Measurements from ENCODE around the gene ALKBH4.
"Not testable (repeated sequence)": the region's sequence is repeated elsewhere in the genome, so short reads cannot be mapped to it uniquely, and the experiment has no call there.

ALKBH4 gene

DNA sequence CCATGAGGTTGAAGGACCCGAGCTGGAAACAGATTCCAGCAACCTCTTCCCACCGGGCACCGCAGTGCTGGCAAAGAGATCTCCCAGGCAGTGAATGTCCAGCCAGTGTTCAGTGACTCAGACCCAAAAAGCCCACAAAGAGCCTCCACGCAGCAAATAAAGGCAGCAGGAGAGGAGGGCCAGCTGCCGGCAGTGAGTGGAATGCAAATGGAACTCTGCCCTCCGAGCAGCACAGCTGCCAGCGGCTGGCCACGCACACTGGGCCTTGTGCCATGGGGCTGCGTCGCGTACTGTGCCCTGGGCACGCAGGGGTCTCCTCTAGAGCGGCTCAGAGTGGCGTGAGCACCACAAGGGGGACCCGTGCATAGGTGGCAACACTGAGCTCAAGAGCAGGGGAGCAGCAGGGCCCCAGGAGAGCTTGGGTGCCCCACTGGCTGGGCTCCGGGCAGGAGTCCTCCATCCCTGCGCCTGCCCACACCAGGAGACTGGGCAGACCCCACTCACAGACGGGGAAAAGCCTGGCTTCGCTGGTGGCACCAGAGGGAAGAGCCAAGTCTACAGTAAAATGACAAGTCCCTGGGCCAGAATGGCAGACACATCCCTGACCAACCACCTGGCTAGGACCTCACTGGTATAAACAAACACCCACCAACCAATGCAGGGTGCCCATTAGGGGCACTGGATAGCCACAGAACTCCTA, 10.2 kb upstream of the ALKBH4 start:
- DNase-seq = not testable (repeated sequence)

- not testable (repeated sequence) for DNase-seq
These were observed 9.5 kb upstream of the ALKBH4 start for GRCh38 chr7:102474116-102474515.

- DNase-seq = no peak
These were observed 8.8 kb upstream of the ALKBH4 start for GRCh38 chr7:102473271-102473991.

DNA sequence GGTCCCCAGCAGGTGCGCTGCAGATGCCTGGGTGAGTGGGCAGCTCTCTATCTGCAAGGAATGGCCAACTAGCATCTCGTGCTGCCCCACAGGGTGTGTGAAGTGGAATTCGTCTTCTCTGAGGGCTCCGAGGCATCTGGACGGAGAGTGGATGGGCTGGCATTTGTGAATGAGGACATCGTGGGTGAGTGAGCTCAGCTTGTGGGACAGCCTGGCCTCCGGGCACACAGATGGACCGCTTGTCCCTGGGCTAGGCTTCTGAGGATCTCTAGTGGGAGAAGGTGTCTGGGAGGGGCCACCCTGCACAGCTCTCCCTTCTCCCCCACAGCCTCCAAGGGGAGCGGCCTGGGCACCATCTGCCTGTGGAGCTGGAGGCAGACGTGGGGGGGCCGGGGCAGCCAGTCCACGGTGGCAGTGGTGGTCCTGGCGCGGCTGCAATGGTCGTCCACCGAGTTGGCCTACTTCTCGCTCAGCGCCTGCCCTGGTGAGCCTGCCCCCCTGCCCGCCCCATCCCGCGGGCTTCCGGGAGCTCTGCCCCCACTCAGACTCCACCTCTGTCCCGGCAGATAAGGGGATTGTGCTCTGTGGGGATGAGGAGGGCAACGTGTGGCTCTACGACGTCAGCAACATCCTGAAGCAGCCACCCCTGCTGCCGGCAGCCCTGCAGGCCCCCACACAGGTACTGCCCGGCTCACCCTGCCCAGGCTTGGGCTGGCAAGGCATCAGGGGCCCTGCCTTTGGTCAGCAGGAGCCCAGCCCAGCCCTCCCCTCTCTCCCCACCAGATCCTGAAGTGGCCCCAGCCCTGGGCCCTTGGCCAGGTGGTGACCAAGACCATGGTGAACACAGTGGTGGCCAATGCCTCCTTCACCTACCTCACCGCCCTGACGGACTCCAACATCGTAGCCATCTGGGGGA, 7.7 kb upstream of the ALKBH4 start:
- DNase-seq = no peak

- no peak for DNase-seq
These were observed 7.1 kb upstream of the ALKBH4 start for GRCh38 chr7:102471791-102472125.

DNA sequence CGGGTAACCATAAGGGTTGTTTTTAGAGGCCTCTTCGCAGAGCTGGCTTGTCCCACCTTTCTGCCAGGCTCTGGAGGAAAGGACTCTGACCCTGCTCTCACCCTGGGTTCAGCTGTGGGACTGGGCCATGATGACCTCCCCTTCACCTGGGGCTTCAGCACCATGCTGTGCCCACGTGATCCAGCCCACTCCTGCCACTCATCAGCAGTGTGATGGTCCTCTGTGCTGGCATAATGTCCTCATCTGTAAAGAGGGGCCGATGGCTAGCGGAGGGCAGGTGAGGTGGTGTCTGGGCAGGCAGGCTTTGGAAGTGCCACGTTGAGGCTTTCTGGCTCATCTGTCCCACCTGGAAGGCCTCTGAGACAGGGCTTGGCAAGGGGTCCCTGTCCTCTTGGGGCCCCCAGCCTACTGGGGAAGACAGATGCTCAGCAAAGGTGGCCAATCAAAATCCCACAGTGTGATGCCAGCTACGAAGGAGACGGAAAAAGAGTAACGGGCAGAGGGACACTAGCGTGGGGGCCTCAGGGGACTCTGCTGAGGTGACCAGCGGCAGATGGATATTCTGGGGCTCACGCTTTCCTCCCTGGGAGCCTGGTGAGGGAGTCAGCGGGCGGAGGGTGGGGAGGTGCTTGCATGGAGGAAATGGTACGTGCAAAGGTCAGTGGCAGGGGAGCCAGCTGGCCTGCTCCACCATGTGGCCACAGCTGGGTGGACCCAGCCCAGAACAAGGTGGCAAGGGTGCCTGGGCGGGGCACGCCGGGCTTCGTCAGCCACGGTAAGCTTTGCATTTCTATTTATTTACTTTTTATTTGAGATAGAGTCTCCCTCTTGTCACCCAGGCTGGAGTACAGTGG, 5.5 kb upstream of the ALKBH4 start:
- no peak for DNase-seq

GRCh38 chr7:102469351-102469971, 4.8 kb upstream of the ALKBH4 start:
- no peak for DNase-seq

- DNase-seq = no peak
These were observed 4.1 kb upstream of the ALKBH4 start for GRCh38 chr7:102468478-102469350.

- no peak for DNase-seq
These were observed 3.2 kb upstream of the ALKBH4 start for GRCh38 chr7:102467581-102468477.

DNA sequence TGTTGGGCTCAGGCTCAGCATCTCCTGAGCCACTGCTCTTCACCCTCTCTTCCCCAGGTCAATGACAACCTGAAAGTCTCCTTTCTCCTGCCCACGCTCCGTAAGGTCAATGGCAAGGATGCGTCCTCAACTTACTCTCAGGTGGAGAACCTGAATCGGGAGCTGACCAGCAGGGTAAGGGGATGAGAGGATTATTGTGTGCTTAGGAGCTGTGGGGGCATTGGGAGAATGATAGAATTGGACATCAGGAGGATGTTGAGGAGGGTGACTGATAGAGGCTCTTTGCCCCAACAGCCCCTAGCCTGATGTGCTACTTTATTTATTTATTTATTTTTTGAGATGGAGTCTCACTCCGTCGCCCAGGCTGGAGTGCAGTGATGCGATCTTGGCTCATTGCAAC, 1.4 kb upstream of the ALKBH4 start:
- no peak for DNase-seq

- DNase-seq = no peak
These were observed 654 bp downstream of the ALKBH4 start for GRCh38 chr7:102463841-102464576.

GRCh38 chr7:102460467-102460866, 4.2 kb downstream of the ALKBH4 start:
- no peak for DNase-seq

DNA sequence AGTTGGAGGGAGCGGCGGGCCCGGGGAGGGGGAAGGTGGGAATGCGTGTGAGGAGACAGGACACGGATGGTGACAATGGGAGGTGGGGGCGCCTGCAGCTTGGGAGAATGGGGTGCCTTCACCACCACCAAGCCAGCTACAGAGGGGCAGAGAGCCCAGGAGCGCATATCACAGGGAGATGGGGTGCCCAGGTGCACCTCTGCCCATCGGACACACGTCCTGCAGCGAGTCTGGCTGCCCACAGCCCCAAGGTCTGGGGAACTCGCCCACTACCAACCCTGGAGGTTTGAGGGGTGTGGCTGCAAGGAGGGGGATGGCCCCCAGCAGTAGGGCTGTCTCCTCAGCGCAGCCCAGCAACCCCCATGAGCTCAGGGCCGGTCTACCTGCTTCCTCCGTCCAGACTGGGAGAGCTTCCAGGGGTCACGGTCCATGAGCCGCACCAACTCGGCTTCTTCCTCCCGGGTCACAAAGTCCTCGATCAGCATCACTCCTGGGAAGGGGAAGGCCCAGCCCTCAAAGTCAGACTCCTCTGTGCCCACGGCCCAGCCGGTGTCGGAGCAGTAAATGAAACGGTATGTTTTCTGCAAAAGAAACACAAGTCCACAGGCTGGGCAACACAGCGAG, 5.3 kb downstream of the ALKBH4 start:
- DNase-seq = no peak

DNA sequence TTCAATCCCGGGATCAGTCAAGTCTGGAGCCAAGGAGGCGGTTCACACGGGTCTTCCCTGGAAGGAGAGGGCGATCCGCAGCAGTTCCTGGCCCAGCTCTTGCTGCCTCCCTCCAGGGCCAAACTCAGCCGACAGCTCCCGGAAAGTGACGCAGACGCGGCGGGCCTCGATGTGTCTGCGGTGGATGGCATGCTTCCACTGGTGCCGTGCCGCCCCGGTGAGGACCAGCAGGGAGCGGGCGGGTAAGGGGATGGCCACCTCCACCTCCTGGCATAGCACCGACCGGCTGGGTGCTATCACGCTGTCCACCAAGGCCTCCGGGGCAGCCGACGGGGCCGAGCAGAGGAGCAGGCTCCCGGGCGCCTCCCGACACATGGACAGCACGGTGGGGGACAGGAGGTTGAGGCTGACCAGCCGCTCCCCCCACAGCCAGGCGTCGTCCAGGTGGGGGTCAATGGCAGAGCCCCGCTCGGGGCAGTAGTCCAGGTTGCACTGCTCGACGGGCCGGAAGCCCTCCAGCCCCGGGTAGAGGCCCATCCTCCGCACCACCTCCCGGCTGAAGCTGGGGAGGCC, 7.2 kb downstream of the ALKBH4 start:
- DNase-seq = no peak

GRCh38 chr7:102456327-102456726, 8.3 kb downstream of the ALKBH4 start:
- DNase-seq = no peak

- no peak for DNase-seq
These were observed 9.1 kb downstream of the ALKBH4 start for GRCh38 chr7:102455596-102455995.

DNA sequence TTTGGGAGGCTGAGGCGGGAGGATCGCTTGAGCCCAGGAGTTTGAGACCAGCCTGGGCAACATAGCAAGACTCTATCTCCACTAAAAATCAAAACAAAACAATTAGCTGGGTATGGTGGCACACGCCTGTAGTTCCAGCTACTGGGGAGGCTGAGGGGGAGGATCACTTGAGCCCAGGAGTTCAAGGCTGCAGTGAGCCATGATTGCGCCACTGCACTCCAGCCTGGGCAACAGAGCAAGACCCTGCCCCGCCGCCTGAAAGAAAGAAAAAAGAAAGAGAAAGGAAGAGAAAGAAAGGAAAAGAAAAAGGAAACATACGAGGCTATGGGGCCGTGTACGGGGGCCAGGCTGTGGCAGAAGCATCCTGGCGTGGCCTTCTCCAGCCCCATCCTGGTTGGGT, 9.7 kb downstream of the ALKBH4 start:
- DNase-seq = not testable (repeated sequence)

- no peak for DNase-seq
These were observed 10.2 kb downstream of the ALKBH4 start for GRCh38 chr7:102454468-102454867.

DNA sequence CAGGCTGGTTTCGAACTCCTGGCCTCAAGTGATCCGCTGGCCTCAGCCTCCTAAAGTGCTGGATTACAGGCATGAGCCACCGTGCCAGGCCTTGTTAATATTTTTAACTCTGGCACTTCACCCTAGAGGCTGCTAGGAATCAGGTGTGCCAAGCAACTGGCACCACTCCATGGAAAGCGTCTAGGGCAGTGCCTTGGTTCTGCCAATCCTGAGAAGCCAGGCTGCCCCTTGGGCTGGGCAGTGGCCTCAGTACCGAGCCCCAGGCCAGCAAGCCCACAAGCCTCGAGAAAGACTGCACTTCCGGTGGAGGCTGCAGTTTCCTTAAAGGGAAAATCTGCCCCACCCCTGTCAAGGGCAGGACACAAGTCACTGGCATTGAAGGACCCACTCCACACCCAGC, 11.3 kb downstream of the ALKBH4 start:
- DNase-seq = no peak
